Spleen (tissue), 7 donors: ENCODE measurements around the gene CMPK2.

Experiments
- CTCF ChIP-seq, 11 experiments: fragments of 200-600 bp in 7 of 11; fragments of 450-650 bp in 4 of 11; sonication (generic) in 4 of 11; IDR thresholded peaks in 8 of 11; conservative IDR thresholded peaks in 3 of 11; 1 replicate in 7 of 11; 2 replicates in 4 of 11; pipeline versions ENCODE4 v1.4.0 to v1.8.0; 2016 to 2021; ENCODE audit warnings: antibody characterized with exemption in 11 of 11, inconsistent platforms in 4 of 11, mild to moderate bottlenecking in 1 of 11
- POLR2A ChIP-seq, 3 donors: fragments of 450-650 bp; IDR thresholded peaks; one replicate each; pipeline ENCODE4 v1.5.1; 2017; ENCODE audit warnings: antibody characterized with exemption in 3 of 3, mild to moderate bottlenecking in 1 of 3
- POLR2AphosphoS5 ChIP-seq, 3 donors: sonication (generic); formaldehyde crosslinking; IDR thresholded peaks; one replicate each; pipeline ENCODE4 v1.5.1; 2017; ENCODE audit warnings: antibody characterized with exemption in 3 of 3
- donor health status: DM: no; HTN: no; CAD: no; lungs with moderate emphysema.
- donor health status: DM: no; HTN: no; CAD: no.
- donor health status: DM: no; HTN: no; CAD: no.

- TF ChIP-seq CTCF (IDR thresholded peaks at IDR 0.05 in 8 of 11, conservative IDR thresholded peaks at IDR 0.05 in 3 of 11): no peak
- no peak for TF ChIP-seq POLR2A (IDR thresholded peaks at IDR 0.05)
- no peak for TF ChIP-seq POLR2AphosphoS5 (IDR thresholded peaks at IDR 0.05)
These were observed 8.3 kb upstream of the CMPK2 start for GRCh38 chr2:6874032-6874431.
